ENCODE measurements around the gene RHOBTB1.

- no peak for TF ChIP-seq POLR3A (IDR thresholded peaks at IDR 0.05; ENCODE audit: borderline replicate concordance, extremely low read depth, insufficient read depth, insufficient read length)
- no peak for TF ChIP-seq CTCF (IDR thresholded peaks at IDR 0.05 in 2 of 3, conservative IDR thresholded peaks at IDR 0.05 in 1 of 3; ENCODE audit: insufficient read depth in 2 of 3, low read depth in 1 of 3, low read length in 3 of 3)
- TF ChIP-seq MCM2 (IDR thresholded peaks at IDR 0.05; ENCODE audit: low read depth) = no peak
- no peak for TF ChIP-seq ZBTB2 (IDR thresholded peaks at IDR 0.05)
- no peak for TF ChIP-seq LARP7 (IDR thresholded peaks at IDR 0.05)
- TF ChIP-seq ZBTB26 (CRISPR knock-in tag; IDR thresholded peaks at IDR 0.05) = no peak
- TF ChIP-seq EP300 (IDR thresholded peaks at IDR 0.05; ENCODE audit: low read length) = no peak
- no peak for TF ChIP-seq ATF1 (CRISPR knock-in tag; IDR thresholded peaks at IDR 0.05)
- no peak for TF ChIP-seq ATF1 (tag; IDR thresholded peaks at IDR 0.05)
- TF ChIP-seq FOSL1 (tag; conservative IDR thresholded peaks at IDR 0.05) = no peak
- no peak for TF ChIP-seq NFIC (IDR thresholded peaks at IDR 0.05)
- no peak for TF ChIP-seq ZNF592 (IDR thresholded peaks at IDR 0.05)
- TF ChIP-seq, protein P1, sequence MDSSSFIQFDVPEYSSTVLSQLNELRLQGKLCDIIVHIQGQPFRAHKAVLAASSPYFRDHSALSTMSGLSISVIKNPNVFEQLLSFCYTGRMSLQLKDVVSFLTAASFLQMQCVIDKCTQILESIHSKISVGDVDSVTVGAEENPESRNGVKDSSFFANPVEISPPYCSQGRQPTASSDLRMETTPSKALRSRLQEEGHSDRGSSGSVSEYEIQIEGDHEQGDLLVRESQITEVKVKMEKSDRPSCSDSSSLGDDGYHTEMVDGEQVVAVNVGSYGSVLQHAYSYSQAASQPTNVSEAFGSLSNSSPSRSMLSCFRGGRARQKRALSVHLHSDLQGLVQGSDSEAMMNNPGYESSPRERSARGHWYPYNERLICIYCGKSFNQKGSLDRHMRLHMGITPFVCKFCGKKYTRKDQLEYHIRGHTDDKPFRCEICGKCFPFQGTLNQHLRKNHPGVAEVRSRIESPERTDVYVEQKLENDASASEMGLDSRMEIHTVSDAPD (CRISPR knock-in tag; IDR thresholded peaks at IDR 0.05) = no peak
- TF ChIP-seq, protein P2, sequence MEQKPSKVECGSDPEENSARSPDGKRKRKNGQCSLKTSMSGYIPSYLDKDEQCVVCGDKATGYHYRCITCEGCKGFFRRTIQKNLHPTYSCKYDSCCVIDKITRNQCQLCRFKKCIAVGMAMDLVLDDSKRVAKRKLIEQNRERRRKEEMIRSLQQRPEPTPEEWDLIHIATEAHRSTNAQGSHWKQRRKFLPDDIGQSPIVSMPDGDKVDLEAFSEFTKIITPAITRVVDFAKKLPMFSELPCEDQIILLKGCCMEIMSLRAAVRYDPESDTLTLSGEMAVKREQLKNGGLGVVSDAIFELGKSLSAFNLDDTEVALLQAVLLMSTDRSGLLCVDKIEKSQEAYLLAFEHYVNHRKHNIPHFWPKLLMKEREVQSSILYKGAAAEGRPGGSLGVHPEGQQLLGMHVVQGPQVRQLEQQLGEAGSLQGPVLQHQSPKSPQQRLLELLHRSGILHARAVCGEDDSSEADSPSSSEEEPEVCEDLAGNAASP (IDR thresholded peaks at IDR 0.05) = no peak
- no peak for TF ChIP-seq HMGXB4 (CRISPR knock-in tag; IDR thresholded peaks at IDR 0.05)
Measured at GRCh38 chr10:60834401-60834800, 109.6 kb downstream of the RHOBTB1 start.

All from K562 (cell line).